C4-2B (cell line): Measurements from ENCODE around the gene M1AP.

Source experiments
- H3K27ac ChIP-seq: fragments of 450-650 bp; 2 replicates; pipeline ENCODE4 v1.5.1; 2017
- CTCF ChIP-seq: fragments of 450-650 bp; conservative IDR thresholded peaks from 2 replicates; pipeline ENCODE4 v1.5.1; 2017; ENCODE audit warnings: mild to moderate bottlenecking
- ZFX ChIP-seq: fragments of 450-650 bp; IDR thresholded peaks from 2 replicates; pipeline ENCODE4 v1.6.1; 2017

Gene M1AP

DNA sequence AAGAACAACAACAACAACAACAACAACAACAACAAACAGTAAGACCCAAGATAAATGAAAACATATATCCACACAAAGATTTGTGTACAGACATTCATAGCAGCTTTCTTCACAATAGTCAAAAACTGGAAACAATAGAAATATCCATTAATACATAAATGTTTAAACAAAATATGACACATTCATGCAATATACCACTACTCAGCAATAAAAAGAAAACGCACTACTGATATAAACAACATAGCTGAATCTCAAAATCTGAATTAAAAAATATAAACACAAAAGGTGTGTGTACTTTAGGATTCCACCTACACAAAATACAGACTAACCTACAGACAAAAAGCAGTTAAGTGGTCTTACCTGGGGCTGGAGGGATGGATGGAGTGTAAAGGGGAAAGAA is 51.5 kb downstream of the M1AP start:
- H3K27ac ChIP-seq = no peak overlapping the region
- TF ChIP-seq CTCF (no peak), ZFX (no peak)

GRCh38 chr2:74593826-74594772 is 54.0 kb downstream of the M1AP start:
- no peak overlapping the region for H3K27ac ChIP-seq
- no peak for TF ChIP-seq CTCF
- no peak for TF ChIP-seq ZFX

DNA sequence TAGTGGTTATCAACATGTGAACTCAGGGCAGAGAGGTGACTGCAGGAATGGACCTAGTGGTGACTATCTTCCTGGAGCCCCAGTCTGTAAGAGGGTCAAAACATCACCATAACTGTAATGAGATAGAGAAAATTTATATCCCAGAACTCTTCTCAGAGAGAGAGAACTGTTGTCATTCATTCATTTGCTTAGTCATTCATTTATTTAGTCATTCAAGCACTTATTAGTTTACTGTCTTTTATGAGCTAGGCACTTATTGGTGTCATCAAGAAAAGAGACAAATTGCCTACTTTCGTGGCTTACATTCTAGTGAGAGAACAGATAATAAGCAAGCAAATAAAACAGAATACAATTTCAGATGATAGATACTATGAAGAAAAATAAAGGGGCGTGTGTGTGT is 59.5 kb downstream of the M1AP start:
- H3K27ac ChIP-seq = no peak overlapping the region

GRCh38 chr2:74587664-74588277 is 60.4 kb downstream of the M1AP start:
- peak; percentile 70 for TF ChIP-seq CTCF
- TF ChIP-seq ZFX = no peak
- H3K27ac ChIP-seq = no peak overlapping the region

More for the DNA sequence above, 59.5 kb downstream of the M1AP start:
- TF ChIP-seq ZFX (no peak), CTCF (no peak)

DNA sequence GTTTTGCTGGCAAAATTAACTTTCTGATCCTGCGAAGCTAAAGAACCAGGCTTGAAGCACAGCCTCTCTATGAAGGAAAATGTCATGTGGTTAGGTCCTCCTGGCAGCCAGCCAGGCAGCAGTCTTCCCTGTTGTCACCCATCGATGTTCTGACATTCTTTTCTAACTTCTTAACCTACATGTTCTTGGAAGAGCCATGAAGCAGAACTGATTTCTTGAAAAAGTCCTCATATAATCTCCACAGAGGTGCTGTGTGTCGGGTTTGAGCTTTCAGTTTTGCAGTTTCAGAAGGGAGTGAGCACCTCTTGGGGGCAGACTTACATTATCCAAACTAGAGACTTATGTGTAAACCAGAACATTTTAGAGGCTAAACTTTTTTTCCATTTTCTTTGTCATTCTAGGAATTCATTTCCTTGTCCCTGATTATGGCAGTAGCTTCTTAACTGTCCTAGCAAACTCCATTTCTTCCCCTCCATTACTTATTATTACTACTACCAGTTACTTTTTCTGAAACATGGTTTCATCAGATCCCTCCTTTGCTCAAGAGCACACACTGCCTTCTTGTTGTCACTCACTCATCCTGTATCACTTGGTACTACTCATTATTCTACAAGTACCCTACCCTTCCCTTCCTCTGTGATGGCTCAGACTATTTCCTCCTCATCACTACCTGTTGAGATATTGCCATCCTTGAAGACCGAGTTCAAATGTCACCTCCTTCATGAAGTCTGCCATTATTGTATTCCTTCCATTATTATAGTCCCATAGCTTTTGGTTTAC is 62.5 kb downstream of the M1AP start:
- TF ChIP-seq CTCF (no peak), ZFX (no peak)
- H3K27ac ChIP-seq = no peak overlapping the region

GRCh38 chr2:74584088-74584645 is 64.0 kb downstream of the M1AP start:
- no peak overlapping the region for H3K27ac ChIP-seq

More at GRCh38 chr2:74584088-74584645, 64.0 kb downstream of the M1AP start:
- no peak for TF ChIP-seq CTCF
- no peak for TF ChIP-seq ZFX
